GM19023 (cell line): ENCODE results near the gene PWWP2A.

Experiments used
- ATAC-seq: cut with Tn5 transposase; IDR thresholded peaks from one replicate; pipeline ENCODE4 v1.9.1; 2021; ENCODE audit warnings: mild to moderate bottlenecking, moderate library complexity; ENCODE audit not compliant: unreplicated experiment

The PWWP2A gene

DNA sequence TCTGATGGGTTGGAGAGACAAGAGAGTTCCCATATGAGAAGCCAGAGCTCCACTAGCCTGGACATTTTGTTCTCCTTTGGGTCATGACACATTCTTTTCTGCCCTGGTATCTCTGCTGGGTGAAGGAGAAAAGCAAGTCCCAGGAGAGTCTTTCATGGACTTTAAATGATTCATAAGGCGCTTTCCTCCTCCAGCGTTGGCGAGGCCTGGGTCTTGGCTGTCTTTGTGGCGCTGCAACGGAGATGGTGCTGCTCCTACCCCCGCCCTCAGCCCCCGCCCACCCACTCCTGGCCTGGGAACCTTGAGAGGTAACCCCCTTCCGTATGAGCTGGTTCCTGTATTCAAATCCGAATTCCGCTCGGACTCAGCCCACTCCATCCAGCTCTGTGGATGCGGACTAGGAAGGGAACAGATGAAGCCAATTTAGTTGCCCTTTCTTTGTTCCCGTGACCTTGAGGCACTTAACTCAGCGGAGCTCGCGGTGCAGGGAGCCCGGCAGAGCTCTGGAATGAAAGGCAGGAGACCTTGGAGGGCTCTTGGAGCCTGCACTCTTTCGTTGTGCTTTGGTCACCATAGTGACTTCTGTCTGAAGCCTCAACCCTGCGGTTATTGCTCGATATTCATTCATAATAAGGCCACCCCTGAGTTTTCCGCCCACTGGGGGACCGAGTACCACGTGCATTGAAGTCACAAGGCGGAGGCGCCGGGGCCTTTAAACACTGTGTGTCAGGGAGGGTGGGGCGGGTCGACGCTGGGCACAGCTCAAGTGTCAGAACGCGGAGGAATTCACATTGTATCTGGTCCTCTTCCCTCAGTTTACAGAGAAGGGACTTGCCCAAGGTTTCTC is 14.0 kb upstream of the PWWP2A start:
- ATAC-seq, result no peak

DNA sequence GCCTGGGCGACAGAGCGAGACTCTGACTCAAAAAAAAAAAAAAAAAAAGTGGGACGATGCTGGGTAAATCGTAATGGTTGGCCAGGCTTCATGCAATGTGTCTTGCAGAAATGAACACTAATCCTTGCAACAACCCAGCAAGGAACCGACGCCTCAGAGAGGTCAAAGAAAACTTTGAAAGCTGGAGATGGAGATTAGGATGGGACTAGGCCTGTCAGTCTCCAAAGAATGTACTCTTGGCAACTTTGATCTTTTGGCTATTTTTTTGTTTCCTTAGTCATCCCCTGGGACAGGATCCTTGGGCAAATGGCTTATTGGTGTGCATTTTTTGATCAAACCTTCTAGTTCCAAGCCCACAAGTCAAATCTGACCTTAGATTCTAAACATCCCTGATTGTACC is 10.6 kb upstream of the PWWP2A start:
- ATAC-seq, result no peak

DNA sequence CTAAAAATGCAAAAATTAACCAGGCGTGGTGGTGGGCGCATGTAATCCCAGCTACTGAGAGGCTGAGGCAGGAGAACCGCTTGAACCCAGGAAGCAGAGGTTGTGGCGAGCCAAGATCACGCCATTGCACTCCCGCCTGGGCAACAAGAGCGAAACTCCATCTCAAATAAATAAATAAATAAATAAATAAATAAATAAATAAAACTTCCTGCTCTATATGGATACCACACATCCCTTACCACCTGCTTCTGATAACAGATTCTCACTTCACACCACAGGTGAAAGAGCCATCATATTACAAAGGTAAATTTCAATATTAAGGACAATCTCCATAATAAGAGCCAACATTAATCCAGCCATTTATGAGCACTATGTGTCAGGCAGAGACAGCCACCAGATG is 9.4 kb upstream of the PWWP2A start:
- no peak for ATAC-seq

DNA sequence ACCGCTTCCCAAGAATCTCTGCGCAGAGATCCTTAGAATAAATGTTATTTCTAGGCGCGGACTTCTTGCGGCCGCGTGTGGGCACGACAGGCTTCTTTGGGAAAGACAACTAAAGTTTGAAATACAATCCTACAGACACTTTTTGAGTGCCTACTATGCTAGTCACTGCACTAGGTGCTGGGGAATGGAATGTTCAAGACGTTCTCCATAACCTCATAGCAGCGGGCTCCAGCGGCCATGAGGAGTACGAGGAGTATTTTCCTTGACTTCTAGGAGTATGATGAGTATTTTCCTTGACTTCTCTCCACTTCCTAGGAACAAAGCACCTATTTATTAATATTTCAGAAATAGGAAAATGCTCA is 636 bp upstream of the PWWP2A start:
- no peak for ATAC-seq

DNA sequence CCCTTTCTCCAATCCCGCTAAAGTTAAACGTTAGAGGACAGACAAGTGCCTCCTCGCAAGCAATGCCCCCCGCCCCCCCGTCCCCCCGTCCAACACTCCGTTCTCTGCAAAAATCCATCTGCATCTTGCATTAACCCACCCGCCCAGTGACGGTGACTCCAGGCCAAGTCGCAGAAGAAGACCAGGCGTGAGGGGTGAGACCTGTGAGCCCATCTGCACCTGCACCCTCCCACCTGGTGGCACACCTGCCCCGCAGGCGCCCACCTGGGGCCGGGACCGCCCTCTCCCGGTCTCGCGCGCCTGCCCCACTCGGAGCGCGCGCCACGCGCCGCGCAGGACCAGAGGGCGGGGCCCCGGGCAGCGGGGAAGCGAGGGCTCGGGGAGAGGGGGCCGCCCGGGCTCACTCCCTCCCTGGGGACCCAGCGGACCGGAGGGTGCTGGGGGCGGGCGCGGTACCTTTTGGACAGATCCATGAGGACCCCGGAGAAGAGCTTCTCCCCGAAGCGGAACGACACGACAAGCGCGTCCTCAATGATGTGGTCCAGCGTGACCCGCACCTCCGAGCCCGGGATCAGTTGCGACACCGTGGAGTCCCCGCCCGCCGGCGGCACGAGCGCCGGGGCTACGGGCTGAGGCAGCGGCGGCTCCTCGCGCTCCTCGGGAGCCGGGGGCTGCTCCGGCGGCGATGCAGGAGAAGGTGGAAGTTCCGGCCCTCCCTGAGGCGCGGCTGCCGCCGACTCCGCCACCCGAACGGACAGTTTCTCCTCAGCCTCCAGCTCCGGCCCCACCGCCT is 705 bp downstream of the PWWP2A start:
- peak; percentile 24 for ATAC-seq

- ATAC-seq, result no peak
Observed at GRCh38 chr5:160116991-160117390, 2.3 kb downstream of the PWWP2A start.

DNA sequence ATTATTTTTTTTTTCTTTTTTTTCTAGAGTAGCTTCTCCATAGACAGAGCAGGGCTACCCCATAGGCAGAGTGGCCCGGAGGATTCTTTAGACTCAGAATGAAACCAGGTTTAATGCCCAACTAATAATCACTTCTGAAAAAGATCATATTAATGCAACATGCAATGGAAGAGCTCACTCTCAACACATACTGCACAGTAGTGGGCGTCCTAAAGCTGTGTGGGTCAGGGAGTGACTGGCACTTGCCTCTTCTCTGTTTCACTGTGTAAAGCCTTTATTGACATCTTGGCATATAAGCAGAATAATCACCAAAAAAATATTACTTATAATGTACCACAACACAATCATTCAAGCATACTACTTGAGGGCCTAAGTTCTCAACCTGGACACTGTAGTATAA is 11.1 kb downstream of the PWWP2A start:
- no peak for ATAC-seq

DNA sequence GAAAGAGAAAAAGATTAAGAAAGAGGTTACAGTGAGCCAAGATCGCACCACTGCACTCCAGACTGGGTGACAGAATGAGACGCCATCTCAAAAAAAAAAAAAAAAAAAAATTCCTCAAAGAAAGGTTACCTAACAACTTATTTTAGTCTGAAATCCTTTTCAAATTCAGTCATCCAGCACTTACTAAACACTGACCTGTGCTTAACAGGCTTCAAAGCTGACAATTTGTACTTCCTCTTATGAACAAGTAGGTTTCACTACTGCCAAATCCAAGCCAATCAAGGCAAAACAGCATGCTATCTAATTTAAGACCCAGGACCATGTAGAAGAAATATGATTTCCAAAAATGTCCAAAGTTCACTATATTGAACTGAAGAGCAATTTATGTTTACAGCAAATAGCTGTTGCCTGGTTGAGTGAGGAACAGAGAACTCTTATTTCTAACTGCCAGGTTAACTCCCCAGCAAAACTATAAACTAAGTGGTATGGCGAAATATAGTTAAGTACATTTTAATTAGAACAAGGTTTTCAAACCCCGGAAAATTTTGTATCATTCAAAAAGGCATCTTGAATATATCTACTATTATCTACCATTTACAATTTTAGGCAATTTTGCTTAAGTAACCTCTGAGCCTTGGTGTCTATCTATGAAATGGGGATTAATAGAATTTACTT is 13.4 kb downstream of the PWWP2A start:
- ATAC-seq, result peak; percentile 57

DNA sequence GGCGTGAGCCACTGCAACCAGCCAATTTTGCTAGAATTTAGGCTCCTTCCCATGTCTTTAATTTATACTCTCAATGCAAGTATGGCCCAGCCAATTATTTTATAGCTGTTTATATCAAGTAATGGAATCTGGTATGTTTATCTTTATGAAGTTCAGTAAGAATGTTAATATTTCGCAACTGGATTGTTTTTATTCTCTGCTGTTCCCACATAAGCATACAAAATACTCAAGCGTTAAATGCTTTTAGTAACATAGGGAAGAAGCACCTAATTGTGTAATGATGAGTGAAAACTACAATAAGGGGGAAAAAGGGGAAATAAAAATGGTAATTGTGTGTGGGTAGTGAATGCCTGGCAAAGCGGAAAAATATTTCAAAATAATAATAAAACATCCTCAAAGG is 21.3 kb downstream of the PWWP2A start:
- no peak for ATAC-seq

- ATAC-seq, result no peak
Observed at GRCh38 chr5:160096178-160096577, 23.1 kb downstream of the PWWP2A start.

DNA sequence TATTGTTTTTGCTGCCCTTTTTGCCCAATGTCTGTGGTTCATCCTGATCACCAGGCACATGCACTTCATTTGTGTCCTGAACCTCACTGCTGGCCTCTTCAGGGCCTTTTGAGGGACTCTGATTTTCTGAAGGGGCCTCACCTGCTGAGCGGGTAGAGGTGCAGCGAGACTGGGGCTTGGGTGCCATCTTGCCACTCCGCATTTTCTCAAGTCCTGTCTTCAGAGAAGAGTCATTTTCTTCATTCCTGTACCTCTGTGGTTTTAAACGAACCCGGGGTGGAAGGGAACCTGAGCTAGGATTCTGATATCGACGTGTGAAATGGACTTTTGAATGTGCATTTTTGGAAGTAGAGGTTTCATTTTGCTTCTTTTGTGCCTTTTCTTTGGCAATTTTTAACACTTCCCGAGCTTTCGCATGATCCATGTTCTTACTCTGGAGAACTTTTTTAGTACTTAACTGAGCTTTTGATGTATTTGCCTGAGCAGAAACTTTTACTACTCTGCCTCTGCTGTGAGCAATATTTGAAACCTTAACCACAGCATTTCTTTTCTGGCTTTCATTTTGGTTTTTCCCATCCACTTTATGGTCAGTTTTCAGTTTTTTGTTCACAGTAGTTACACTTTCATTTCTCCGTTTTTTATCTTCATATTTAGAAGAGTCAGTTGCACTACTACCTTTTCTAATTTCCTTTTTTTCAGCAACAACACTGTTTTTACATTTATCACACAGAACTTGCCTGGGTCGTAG is 26.1 kb downstream of the PWWP2A start:
- peak; percentile 77 for ATAC-seq

DNA sequence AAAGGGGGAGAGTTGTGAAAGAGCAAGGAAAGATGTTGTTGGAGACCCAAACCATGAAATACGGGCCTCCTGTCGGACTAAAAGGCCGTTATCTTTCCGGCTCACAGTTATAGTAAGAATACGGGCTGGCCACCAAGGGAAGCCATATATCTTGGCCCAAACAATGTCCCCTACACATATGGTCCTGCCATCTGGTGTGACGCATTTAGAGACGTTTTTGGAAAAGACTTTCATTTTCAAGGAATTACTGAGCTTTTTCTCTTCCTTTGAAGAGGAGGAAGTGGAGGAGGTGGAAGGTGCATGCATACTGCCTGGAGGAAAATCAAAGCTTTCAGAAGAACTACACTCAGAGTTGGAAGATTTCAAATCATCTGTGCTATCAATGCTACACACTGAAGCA is 26.7 kb downstream of the PWWP2A start:
- ATAC-seq, result no peak

- no peak for ATAC-seq
Observed at GRCh38 chr5:160090059-160090458, 29.2 kb downstream of the PWWP2A start.

GRCh38 chr5:160089531-160089930 is 29.7 kb downstream of the PWWP2A start:
- ATAC-seq, result no peak

GRCh38 chr5:160088805-160089204 is 30.4 kb downstream of the PWWP2A start:
- no peak for ATAC-seq

DNA sequence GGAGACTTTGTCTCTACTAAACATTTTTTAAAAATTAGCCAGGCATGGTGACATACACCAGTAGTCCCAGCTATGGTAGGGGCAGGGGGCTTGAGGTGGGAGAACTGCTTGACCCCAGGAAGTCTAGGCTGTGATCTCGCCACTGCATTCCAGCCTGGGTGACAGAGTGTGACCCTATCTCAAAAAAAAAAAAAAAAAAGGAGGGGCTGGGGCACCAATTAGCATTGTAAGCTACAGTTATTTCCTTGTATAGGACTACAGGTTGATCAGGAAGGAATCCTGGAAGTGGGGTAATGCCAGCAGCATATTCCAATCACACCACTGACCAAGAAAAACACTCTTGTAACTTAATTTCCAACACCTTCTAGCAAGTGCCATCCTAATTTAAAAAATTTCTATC is 32.1 kb downstream of the PWWP2A start:
- ATAC-seq, result no peak

DNA sequence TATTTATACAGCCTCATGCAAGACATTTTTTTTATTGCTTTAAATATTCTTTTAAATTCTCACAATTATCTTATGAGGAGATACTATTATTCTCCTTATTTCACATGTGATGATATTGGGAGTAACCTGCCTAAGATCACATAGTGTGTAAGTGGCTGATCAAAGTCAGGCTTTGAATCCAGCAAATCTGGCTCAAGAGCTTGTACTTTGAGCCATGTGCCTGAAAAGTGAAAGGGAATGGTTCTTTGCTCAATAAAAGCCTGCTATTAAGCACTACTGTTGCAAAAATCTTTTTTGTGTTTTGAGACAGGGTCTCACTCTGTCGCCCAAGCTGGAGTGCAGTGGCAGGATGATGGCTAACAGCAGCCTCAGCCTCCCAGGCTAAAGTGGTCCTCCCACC is 35.1 kb downstream of the PWWP2A start:
- ATAC-seq, result no peak

DNA sequence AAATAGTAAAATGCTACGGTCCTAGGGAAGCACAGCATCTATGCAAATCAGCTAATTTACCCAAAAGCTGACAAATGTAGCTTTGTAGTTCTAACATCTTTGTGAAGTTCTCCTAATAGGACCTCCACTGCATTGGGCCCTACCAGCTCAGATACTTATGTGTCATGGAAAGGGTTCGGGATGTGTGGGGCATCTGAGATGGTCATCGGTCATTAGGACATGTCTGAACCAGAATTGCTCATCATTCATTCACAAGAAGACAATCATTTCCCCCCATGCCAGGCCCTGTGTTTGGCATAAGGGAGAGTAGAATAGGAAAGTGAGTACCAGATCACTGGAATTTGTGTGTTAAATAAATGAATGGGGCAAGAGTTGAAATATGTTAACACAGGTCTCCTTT is 35.7 kb downstream of the PWWP2A start:
- ATAC-seq, result no peak

DNA sequence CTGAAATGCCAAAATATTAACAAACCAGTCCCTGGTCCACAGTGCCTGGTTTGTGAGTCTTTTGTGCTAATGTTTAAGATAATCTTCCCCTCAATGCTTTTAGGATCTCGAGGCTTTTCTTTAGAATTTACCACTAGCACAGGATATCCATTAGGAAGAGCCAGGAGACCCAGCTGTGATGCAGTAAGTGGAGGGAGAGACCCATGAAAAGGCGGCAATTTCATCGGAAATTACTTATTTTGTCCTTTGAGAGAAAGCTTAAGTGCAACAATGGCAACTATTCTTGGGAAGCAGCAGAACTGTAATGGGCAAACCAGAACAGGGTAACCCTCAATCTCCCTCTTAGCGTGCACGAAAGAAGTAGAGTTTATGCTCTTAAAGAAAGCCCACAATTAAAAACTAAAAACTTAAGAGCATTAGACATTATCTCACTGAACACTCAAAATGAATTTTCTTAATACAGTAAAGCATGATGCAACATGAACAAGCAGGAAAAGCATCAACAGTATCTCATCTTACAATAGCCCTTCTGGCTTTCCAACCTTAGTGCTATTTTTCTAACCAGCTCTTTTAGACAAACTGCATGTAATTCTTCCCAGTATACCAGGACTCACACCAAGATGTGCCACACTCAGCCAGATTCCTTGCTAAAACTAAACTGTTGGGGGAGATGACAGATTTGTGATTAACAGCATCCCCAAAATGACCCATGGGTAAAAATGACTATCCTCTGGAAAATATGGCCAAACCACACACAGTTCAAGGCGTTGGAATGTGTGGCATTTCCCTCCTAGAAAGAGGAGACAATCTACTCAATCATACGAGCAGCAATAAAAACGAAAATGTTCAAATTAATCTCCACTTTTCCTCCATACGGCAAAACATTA is 36.4 kb downstream of the PWWP2A start:
- no peak for ATAC-seq

GRCh38 chr5:160081495-160081894 is 37.8 kb downstream of the PWWP2A start:
- no peak for ATAC-seq
